Pancreas (tissue), 10 donors: ENCODE results near the gene CCDC88C. TPM values are rescaled to one million over a fixed set of nuclear protein-coding genes. Genes with fewer than 3 reads are reported as not detected.

Source experiments
- ATAC-seq, 4 donors: fragments of 200-7000 bp; cut with Tn5 transposase; one replicate each; pipeline versions ENCODE4 v1.8.0 to v1.9.1; 2020; ENCODE audit warnings: mild to moderate bottlenecking in 4 of 4, moderate library complexity in 4 of 4
- DNase-seq, 6 donors: peaks; one replicate each; pipeline ENCODE4 v3.0.0-alpha.2; 2020
- FAIRE-seq: peaks from 2 replicates; lab custom pipeline; 2012; peaks lifted over from hg19 to GRCh38; lab: Jason Lieb, UNC
- H3K27ac ChIP-seq, 4 donors: fragments of 200-600 bp; sonication (generic); 1 replicate in 3 of 4; 2 replicates in 1 of 4; pipeline versions ENCODE4 v1.5.0 to v1.8.0; 2020
- H3K27me3 ChIP-seq, 4 donors: fragments of 200-600 bp; one replicate each; pipeline ENCODE4 v1.8.0; 2021
- H3K36me3 ChIP-seq, 3 donors: fragments of 200-600 bp; sonication (generic) in 1 of 3; one replicate each; pipeline versions ENCODE4 v1.5.0 to v1.8.0; 2020 to 2021
- H3K4me1 ChIP-seq, 3 donors: fragments of 200-600 bp; one replicate each; pipeline ENCODE4 v1.8.0; 2021
- H3K4me3 ChIP-seq, 4 donors: fragments of 200-600 bp; sonication (generic) in 2 of 4; one replicate each; pipeline versions ENCODE4 v1.5.0 to v1.8.0; 2020 to 2021
- H3K9me3 ChIP-seq, 4 donors: fragments of 200-600 bp; one replicate each; pipeline ENCODE4 v1.8.0; 2021
- CTCF ChIP-seq, 4 donors: fragments of 200-600 bp; sonication (generic) in 3 of 4; IDR thresholded peaks; one replicate each; pipeline versions ENCODE4 v1.5.0 to v1.8.0; 2021; ENCODE audit warnings: antibody characterized with exemption in 4 of 4
- WGBS, 2 donors: extraction: QIAGEN DNeasy Blood & Tissue Kit; methylation state at CpG; one replicate each; pipeline ENCODE4 v1.1.7; 2013; 5-methylcytosine and 5-hydroxymethylcytosine counted together
- intact Hi-C, 3 donors: fragments of 100-400 bp; cut with DNase I; formaldehyde crosslinking; loops; one replicate each; pipeline versions ENCODE4 v1.11.1 to v1.14.2; 2022
- polyA plus RNA-seq, 2 donors: library from polyadenylated mRNA; stranded (reverse); fragments of 200-250 nt; gene quantifications; one replicate each; pipeline ENCODE4 v1.2.3, GENCODE V29; 2013
- total RNA-seq, 6 donors: library from RNA; stranded (reverse); fragmentation: NEBNext Ultra II Directional in 4 of 6; extraction: Animal tissue kit (Norgen Biotek cat#: 25700) in 4 of 6; gene quantifications; one replicate each; pipeline versions ENCODE4 v1.2.1 to v1.2.4, GENCODE V29; 2021 to 2023
- donor health status: healthy with polysubstance abuse.
- donor health status: DM: no; HTN: no; CAD: no; lungs with moderate emphysema.
- donor health status: DM: no; HTN: no; CAD: no.
- donor health status: control.
- donor health status: control.
- donor health status: Bipolar disorder and iron deficiency.
- donor health status: DM: yes; HTN: yes; CAD: no.
- donor health status: DM: no; HTN: no; CAD: no.
- donor health status: DM: no; HTN: no; CAD: no.
- donor health status: DM: yes; HTN: yes; CAD: no.

The CCDC88C gene
- total and polyA plus RNA-seq, 8 donors: 10.3 to 20.2 (median 14.6) TPM

- 58 to 81% methylated on average over 4 of the region's 4 CpGs for WGBS, 2 donors
Measured at GRCh38 chr14:91242635-91243034, 175.0 kb downstream of the CCDC88C start.

GRCh38 chr14:91241863-91242262 lies 175.8 kb downstream of the CCDC88C start:
- Histone ChIP-seq H3K27ac (no peak overlapping the region), H3K27me3 (no peaks in the 10 kb centered on the region)
- TF ChIP-seq CTCF (IDR thresholded peaks at IDR 0.05): no peak

More at GRCh38 chr14:91242635-91243034, 175.0 kb downstream of the CCDC88C start:
- TF ChIP-seq CTCF (IDR thresholded peaks at IDR 0.05): no peak
- DNase-seq (no peak), FAIRE-seq (no peak), ATAC-seq (no peak)
- Histone ChIP-seq H3K4me3 (no peak overlapping the region), H3K27me3 (no peaks in the 10 kb centered on the region), H3K9me3 (no peaks in the 10 kb centered on the region), H3K4me1 (no peaks in the 10 kb centered on the region), H3K36me3 (no peaks in the 10 kb centered on the region), H3K27ac (no peak overlapping the region)
- intact Hi-C loops: no loop called here

GRCh38 chr14:91238661-91239060 lies 179.0 kb downstream of the CCDC88C start:
- FAIRE-seq: no peak
- ATAC-seq: no peak
- Histone ChIP-seq H3K4me1 (no peaks in the 10 kb centered on the region), H3K27me3 (no peaks in the 10 kb centered on the region), H3K27ac (no peak overlapping the region), H3K36me3 (no peaks in the 10 kb centered on the region), H3K9me3 (no peaks in the 10 kb centered on the region), H3K4me3 (no peak overlapping the region)
- TF ChIP-seq CTCF (IDR thresholded peaks at IDR 0.05): no peak
- 71 to 86% methylated on average over 8 of the region's 8 CpGs for WGBS, 2 donors
- intact Hi-C loops: no loop called here
- no peak for DNase-seq

More at GRCh38 chr14:91241863-91242262, 175.8 kb downstream of the CCDC88C start:
- ATAC-seq (no peak), DNase-seq (no peak), FAIRE-seq (no peak)
- no peaks in the 10 kb centered on the region for H3K36me3 ChIP-seq
- 60 to 65% methylated on average over 7 of the region's 7 CpGs for WGBS, 2 donors
- no peaks in the 10 kb centered on the region for H3K4me1 ChIP-seq
- intact Hi-C loops: no loop called here
- no peaks in the 10 kb centered on the region for H3K9me3 ChIP-seq
- no peak overlapping the region for H3K4me3 ChIP-seq

- intact Hi-C loops: no loop called here
- H3K4me1 ChIP-seq: no peaks in the 10 kb centered on the region
- no peak for TF ChIP-seq CTCF (IDR thresholded peaks at IDR 0.05)
- H3K27me3 ChIP-seq: no peaks in the 10 kb centered on the region
- no peak overlapping the region for H3K4me3 ChIP-seq
- H3K9me3 ChIP-seq: no peaks in the 10 kb centered on the region
- FAIRE-seq: no peak
- no peak overlapping the region for H3K27ac ChIP-seq
- H3K36me3 ChIP-seq: no peaks in the 10 kb centered on the region
- no peak for ATAC-seq
- DNase-seq: no peak
- WGBS, 2 donors: 68 to 82% methylated on average over 4 of the region's 4 CpGs
Measured at GRCh38 chr14:91238085-91238484, 179.5 kb downstream of the CCDC88C start.

GRCh38 chr14:91237219-91237618 lies 180.4 kb downstream of the CCDC88C start:
- ATAC-seq (no peak), DNase-seq (no peak), FAIRE-seq (no peak)
- intact Hi-C loops: no loop called here
- Histone ChIP-seq H3K4me1 (no peaks in the 10 kb centered on the region), H3K9me3 (no peaks in the 10 kb centered on the region), H3K36me3 (no peaks in the 10 kb centered on the region), H3K4me3 (no peak overlapping the region), H3K27me3 (no peaks in the 10 kb centered on the region), H3K27ac (no peak overlapping the region)
- 82 to 84% methylated on average over 7 of the region's 7 CpGs for WGBS, 2 donors
- TF ChIP-seq CTCF (IDR thresholded peaks at IDR 0.05): no peak
